Kidney capillary endothelial cell (primary cell): ENCODE data around the gene KLF6.

ENCODE experiments used
- DNase-seq: peaks from one replicate; pipeline ENCODE4 v3.0.0-alpha.2; 2018; ENCODE audit warnings: low spot score

KLF6 gene

DNA sequence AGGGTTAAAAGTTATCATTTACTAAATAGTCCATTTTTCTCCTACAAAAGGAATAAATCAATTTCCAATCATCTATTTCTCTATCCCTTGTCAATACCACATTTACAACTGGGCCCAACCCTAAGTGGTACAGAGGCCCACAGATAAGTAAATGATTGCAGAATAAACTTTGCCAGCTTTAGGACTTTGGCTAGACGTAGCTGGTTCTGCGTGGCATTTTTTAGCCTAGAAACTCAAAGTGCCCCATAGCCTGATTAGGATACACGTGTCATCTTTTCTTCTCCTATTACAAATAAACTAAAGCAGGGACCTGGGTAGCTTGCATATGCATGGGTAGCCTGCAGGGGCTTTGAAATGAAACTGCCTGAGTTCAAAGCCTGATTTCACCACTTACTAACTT is 56.4 kb downstream of the KLF6 start:
- no peak for DNase-seq

DNA sequence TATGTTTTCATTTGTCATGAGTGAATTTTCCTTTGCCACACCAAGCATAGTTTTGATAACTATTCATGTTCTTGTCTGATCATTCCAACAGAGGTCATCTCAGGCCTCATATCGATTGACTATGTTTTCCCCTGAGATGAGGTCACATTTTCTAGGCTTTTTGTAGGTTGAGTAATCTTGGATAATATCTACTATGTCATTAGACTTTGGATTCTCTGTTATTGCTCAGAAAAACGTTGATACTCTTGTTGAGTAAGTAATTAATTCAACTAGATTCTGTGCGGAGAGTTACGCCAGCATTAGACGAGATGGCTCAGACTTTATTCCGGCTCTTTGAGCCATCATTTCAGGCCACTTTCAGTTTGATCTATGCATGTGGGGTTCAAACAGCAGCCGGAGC is 57.7 kb downstream of the KLF6 start:
- DNase-seq: no peak
